Smooth muscle cell of the coronary artery (primary cell): ENCODE measurements around the gene PSMG2. TPM values are rescaled to one million over a fixed set of nuclear protein-coding genes. Genes with fewer than 3 reads are reported as not detected.

ENCODE experiments used
- total RNA-seq: library from RNA; depleted of rRNA; stranded (reverse); fragments of >200 nt; gene quantifications from 2 replicates; pipeline ENCODE4 v1.2.3, GENCODE V29; 2014; ENCODE audit warnings: low replicate concordance

The PSMG2 gene
- total RNA-seq, result 28.9 and 53.3 TPM in 2 replicates

GRCh38 chr18:12702221-12703095 lies at the start of gene PSMG2, which contains the start of gene CEP76:
Gene PSMG2 (plus strand): TSS chr18:12703042. CDS start chr18:12703108, 66 bp downstream.
Gene CEP76 (minus strand): TSS chr18:12702723. CDS start chr18:12702548, 175 bp downstream.

GRCh38 chr18:12657684-12658425 lies 45.0 kb upstream of the PSMG2 start, which contains the start of gene SPIRE1:
Gene SPIRE1 (minus strand): TSS chr18:12658107. CDS start chr18:12657866, 241 bp downstream.

Other genes starting within 250 kb of the PSMG2 start
- 16.3 and 29.5 TPM in 2 replicates for gene SPIRE1, start 44.9 kb upstream of the PSMG2 start, total RNA-seq
- 6.4 and 8.9 TPM in 2 replicates for gene CEP76, start 319 bp upstream of the PSMG2 start, total RNA-seq
- 17.1 and 36.3 TPM in 2 replicates for gene PTPN2, start 181.2 kb downstream of the PSMG2 start, total RNA-seq
- 28.8 and 42.9 TPM in 2 replicates for gene SEH1L, start 245.0 kb downstream of the PSMG2 start, total RNA-seq